T-helper 1 cell (primary cell): ENCODE results near the gene ANKRD16.
"Not testable (repeated sequence)": the region's sequence is repeated elsewhere in the genome, so short reads cannot be mapped to it uniquely, and the experiment has no call there.

Experiments used
- DNase-seq, 5 donors: peaks; one replicate each; pipeline ENCODE4 v3.0.0-alpha.2; 2012 to 2020

The ANKRD16 gene

GRCh38 chr10:5832946-5833345, 56.7 kb downstream of the ANKRD16 start:
- DNase-seq, result no peak

DNA sequence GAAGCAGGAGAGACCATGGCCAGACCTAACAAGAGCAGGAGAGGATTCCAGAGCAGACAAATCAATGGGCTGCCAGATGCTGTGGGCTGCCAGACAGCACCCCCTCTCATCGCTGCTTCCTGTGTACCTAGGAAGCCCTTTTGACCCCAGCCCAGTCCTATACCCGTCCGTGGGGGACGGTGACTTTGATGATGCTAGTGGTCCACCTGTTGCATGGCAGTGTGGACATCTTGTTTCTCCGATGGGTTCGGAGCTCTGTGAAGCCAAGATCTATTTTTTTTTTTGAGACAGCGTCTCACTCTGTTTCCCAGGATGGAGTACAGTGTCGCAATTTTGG, 58.3 kb downstream of the ANKRD16 start:
- no peak for DNase-seq

- no peak for DNase-seq
These were observed 58.9 kb downstream of the ANKRD16 start for GRCh38 chr10:5830629-5831445.

DNA sequence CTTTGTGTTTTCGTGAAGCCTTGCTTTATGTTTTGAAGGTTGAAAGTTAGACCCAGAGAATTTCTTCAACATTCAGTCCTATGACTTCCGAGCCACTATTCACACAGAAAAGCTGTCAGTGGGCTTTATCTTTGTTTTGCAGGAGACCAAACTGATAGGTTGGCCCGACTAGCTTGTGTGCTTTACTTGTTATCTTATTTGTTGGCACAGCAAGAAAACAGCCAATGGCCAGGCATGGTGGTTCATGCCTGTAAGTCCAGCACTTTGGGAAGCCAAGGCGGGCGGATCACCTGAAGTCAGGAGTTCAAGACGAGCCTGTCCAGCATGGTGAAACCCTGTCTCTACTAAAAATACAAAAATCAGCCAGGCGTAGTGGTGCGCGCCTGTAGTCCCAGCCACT, 60.4 kb downstream of the ANKRD16 start:
- DNase-seq, result no peak

- DNase-seq, result no peak
These were observed 61.0 kb downstream of the ANKRD16 start for GRCh38 chr10:5828725-5829124.

GRCh38 chr10:5827841-5828240, 61.9 kb downstream of the ANKRD16 start:
- DNase-seq, result no peak

DNA sequence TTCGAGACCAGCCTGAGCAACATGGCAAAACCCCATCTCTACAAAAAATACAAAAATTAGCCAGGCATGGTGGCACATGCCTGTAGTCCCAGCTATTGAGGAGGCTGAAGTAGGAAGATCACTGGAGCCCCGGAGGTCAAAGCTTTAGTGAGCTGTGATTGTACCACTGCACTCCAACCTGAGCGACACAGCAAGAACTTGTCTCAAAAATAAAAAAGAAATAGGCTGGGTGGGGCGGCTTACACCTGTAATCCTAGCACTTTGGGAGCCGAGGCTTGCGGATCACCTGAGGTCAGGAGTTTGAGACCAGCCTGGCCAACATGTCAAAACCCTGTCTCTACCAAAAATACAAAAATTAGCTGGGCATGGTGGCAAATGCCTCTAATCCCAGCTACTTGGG, 63.2 kb downstream of the ANKRD16 start:
- not testable (repeated sequence) for DNase-seq

GRCh38 chr10:5818894-5819293, 70.8 kb downstream of the ANKRD16 start:
- DNase-seq, result no peak

- DNase-seq, result no peak
These were observed 71.7 kb downstream of the ANKRD16 start for GRCh38 chr10:5818048-5818331.

- DNase-seq, result no peak
These were observed 72.2 kb downstream of the ANKRD16 start for GRCh38 chr10:5817322-5818047.

- peak in 1 of 5 donors; percentile 14 for DNase-seq
These were observed 73.5 kb downstream of the ANKRD16 start for GRCh38 chr10:5816170-5816569.

DNA sequence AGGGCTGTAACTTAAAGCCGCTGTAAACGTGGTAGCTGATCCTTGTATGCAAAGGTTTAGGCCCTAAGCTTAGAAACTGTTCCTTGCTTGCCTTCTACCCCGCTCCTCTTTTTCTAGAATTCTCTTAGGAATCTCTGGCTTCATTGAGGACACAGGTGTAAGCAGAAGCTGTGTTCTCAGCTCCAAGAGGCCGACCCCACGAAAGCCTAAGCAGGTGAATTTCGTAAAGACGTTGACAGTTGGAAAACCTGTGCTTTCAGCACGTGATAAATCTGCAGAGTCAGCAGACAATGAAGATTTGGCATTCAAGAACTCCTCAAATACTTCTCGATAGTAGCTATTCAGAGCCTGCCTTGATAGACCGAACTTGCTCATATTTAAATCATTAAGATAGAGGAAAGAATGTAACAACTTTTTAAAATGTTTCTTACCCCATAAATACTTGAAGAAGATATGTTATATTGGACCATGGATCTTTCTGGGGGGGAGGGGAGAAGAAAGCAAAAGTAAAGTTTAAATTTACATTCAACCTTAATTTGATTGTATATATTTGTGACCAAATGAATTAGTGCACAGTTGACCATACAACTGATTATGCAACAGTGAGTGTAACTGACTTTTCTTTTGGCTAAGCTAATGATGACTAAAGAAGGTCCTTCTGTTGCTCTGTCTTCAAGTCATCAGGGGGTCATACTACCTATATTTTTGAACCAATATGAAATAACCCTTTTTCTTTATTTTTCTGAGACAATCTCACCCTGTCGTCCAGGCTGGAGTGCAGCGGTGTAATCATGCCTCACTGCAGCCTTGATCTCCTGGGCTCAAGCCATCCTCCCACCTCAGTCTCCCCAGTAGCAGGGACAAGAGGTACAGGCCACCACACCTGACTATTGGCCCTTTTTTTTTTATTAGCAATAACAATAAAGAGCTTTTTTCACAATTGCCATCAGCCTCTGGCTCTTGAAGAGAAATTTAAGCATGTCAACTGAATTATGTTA, 75.3 kb downstream of the ANKRD16 start:
- DNase-seq, result no peak

DNA sequence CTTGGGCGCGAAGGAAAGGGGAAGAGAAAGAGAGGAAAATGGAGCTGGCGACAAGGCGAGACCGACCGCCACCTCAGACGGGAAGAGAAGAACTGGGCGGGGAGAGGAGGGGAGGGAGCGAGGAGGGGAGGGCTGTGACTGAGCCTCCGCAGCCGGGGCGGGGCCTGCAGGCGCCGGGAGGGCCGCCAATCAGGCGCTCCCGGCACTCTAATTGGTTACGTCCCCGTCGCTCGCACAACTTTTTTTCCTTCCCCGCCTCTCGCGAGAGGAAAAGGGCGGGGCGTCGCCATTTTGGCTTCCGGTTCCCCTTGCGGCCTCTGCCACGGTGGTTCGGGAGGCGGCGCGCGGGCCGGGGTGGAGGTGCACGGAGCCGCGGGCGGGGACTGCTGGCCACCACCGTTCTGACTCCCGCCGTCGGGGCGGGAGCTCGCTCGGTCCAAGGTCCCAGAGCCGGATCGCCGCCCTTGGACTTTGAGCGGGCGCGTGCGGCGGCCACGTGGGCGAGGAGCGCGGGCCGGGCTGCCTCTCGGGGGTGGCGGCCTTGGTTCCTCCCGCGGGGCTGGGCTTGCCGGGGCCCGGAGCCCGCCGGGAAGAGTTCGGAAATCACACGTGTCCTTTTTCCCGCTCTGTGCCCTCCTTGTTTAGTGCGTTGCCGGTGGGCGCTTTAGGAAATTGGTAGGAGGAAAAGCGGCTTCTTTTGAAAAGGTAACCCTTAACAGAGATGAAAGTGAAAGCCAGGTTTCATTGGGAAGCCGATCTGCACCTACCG, 76.2 kb downstream of the ANKRD16 start, which contains the start of gene GDI2:
TSS of gene GDI2 (minus strand) at position 94 of the 769 bp plus-strand sequence. CDS start 176 bp downstream, outside the sequence.
- DNase-seq, result peak; percentile 92 to 98 (median 95)

GRCh38 chr10:5813091-5813340, 76.7 kb downstream of the ANKRD16 start:
- DNase-seq, result no peak

DNA sequence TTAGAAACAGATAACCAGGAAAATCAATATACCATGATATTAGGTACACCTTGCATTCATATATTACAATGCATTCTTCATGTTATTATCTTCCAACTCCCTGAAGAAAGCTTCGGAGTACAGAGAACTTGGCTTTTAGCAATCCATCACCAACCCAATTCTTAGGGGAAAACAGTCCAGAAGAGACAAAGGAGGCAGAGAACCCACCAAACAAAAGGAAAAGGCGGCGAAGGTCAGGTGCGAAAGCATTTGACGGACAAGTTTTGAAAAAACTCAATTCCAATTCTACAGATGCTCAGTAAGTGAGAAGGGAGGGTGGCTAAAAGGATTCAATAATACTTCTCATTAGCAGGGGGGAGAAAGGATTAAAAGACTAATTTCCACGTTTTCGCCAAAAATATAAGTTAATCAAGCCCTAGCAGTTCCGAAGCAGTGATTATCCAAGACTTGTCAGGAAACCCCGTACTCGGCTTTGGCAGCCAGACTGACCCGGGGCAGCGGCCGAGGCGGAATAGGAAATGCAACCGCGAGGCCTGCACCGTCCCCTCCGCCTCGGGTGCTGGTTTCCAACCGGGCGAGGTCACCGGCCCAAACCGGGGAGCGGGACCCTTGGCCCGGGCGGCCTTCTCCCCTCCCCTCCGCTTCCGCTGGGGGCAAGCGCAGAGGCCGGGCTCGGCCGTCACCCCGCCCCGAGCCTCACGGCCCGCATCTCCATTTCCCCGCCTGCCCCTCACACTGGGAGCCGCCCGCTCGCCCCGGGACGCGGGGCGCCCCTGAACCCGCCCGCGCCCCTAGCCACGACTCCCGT, 77.2 kb downstream of the ANKRD16 start:
- DNase-seq, result peak; percentile 18 to 58 (median 31)
